ENCODE data around the gene LEFTY2. TPM values are rescaled to one million over a fixed set of nuclear protein-coding genes. Genes with fewer than 3 reads are reported as not detected.
"Not testable (repeated sequence)": the region's sequence is repeated elsewhere in the genome, so short reads cannot be mapped to it uniquely, and the experiment has no call there.

Gene LEFTY2
- total and polyA plus RNA-seq, 2 donors (not counting 1 experiment from before 2014, with no cell fraction given) = 0.21 TPM; not detected in 1

GRCh38 chr1:225940385-225941151 is 452 bp downstream of the LEFTY2 start:
- no peak for DNase-seq
- Mint-ChIP-seq H3K4me1 (peaks cover 11% of the 10 kb centered on the region), H3K4me3 (no peak overlapping the region), H3K9me3 (ENCODE audit: insufficient read depth) (no peaks in the 10 kb centered on the region), H3K27ac (no peak overlapping the region), H3K27me3 (peaks cover 9% of the 10 kb centered on the region)
- no peaks in the 10 kb centered on the region for H3K9me3 ChIP-seq (ENCODE audit: control extremely low read depth in 1 of 3, control insufficient read depth in 2 of 3, insufficient read depth in 1 of 3, low read length in 2 of 3)
- H3K79me2 ChIP-seq (ENCODE audit: control insufficient read depth, insufficient read depth, low read length) = no peaks in the 10 kb centered on the region
- no peak overlapping the region for H3K4me2 ChIP-seq (replicated peaks; ENCODE audit: low read depth, low read length, poor library complexity, severe bottlenecking)
- no peaks in the 10 kb centered on the region for H3K36me3 ChIP-seq (replicated peaks in 1 of 2; ENCODE audit: control extremely low read depth in 1 of 2, control insufficient read depth in 1 of 2, extremely low read depth in 1 of 2, insufficient read depth in 2 of 2, low read length in 1 of 2)
- no peak overlapping the region for H3K4me3 ChIP-seq (ENCODE audit: control extremely low read depth in 1 of 5, extremely low read depth in 1 of 5, insufficient read depth in 1 of 5, low read depth in 2 of 5, low read length in 4 of 5)
- intact Hi-C loops (cut with micrococcal nuclease) = no loop called here
- 98% methylated on average over 24 of the region's 25 CpGs for WGBS (ENCODE audit: insufficient coverage)
- POLR2A ChIA-PET = interaction anchor here (0.6 kb wide), 1 partner anchor 107 kb away, joined by 6 read pairs; no protein-coding TSS in a partner anchor
- no peak for TF ChIP-seq EZH2 (IDR thresholded peaks at IDR 0.05; ENCODE audit: borderline replicate concordance, insufficient read depth, low read depth, low read length, poor library complexity, severe bottlenecking)
- TF ChIP-seq, protein P1, sequence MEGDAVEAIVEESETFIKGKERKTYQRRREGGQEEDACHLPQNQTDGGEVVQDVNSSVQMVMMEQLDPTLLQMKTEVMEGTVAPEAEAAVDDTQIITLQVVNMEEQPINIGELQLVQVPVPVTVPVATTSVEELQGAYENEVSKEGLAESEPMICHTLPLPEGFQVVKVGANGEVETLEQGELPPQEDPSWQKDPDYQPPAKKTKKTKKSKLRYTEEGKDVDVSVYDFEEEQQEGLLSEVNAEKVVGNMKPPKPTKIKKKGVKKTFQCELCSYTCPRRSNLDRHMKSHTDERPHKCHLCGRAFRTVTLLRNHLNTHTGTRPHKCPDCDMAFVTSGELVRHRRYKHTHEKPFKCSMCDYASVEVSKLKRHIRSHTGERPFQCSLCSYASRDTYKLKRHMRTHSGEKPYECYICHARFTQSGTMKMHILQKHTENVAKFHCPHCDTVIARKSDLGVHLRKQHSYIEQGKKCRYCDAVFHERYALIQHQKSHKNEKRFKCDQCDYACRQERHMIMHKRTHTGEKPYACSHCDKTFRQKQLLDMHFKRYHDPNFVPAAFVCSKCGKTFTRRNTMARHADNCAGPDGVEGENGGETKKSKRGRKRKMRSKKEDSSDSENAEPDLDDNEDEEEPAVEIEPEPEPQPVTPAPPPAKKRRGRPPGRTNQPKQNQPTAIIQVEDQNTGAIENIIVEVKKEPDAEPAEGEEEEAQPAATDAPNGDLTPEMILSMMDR (IDR thresholded peaks at IDR 0.05) = no peak
- CTCF ChIA-PET = no interaction called here
- no peaks in the 10 kb centered on the region for H4K20me1 ChIP-seq (ENCODE audit: control insufficient read depth, insufficient read depth, low read length, poor library complexity, severe bottlenecking)
- H3K9ac ChIP-seq (ENCODE audit: low read length) = no peak overlapping the region
- peaks cover 0 to 5% (median 0%) of the 10 kb centered on the region in 4 experiments for H3K27me3 ChIP-seq (replicated peaks in 1 of 4; ENCODE audit: control extremely low read depth in 1 of 4, control insufficient read depth in 3 of 4, insufficient read depth in 4 of 4, low read length in 3 of 4)
- no peak overlapping the region for H3K27ac ChIP-seq (ENCODE audit: low read length in 2 of 2)
- no peak for ATAC-seq (ENCODE audit: low read depth)
- H3K4me1 ChIP-seq (ENCODE audit: control insufficient read depth in 2 of 2, insufficient read depth in 2 of 2, low read length in 2 of 2) = peaks cover 8 to 11% of the 10 kb centered on the region in 2 donors
- H2AFZ ChIP-seq (ENCODE audit: insufficient read depth, low read depth, low read length, poor library complexity, severe bottlenecking) = no peak overlapping the region

DNA sequence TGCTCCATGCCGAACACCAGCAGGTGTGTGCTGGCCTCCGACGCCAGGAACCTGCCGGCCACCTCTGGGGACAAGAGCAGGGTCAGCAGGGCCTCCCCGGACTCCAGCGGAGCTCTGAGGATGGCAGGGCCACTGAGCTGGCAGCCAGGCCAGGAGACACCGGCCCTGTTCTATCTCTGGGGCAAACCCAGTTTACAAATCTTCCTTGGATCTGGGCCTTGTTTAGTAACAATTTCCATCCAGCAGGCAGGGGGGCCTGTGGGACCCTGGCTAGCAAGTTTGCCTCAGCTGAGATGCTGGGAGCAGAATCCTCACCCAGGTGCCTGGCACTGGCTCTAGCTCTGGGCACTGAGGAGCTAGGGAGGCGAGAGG is 1.1 kb downstream of the LEFTY2 start:
- intact Hi-C loops (cut with micrococcal nuclease); H3K4me1 ChIP-seq (ENCODE audit: control insufficient read depth in 2 of 2, insufficient read depth in 2 of 2, low read length in 2 of 2); H3K4me1 Mint-ChIP-seq; H3K27ac ChIP-seq (ENCODE audit: low read length in 2 of 2); H3K9me3 ChIP-seq (ENCODE audit: control extremely low read depth in 1 of 3, control insufficient read depth in 2 of 3, insufficient read depth in 1 of 3, low read length in 2 of 3); H4K20me1 ChIP-seq (ENCODE audit: control insufficient read depth, insufficient read depth, low read length, poor library complexity, severe bottlenecking); H2AFZ ChIP-seq (ENCODE audit: insufficient read depth, low read depth, low read length, poor library complexity, severe bottlenecking); H3K4me3 Mint-ChIP-seq; DNase-seq; H3K4me3 ChIP-seq (ENCODE audit: control extremely low read depth in 1 of 5, extremely low read depth in 1 of 5, insufficient read depth in 1 of 5, low read depth in 2 of 5, low read length in 4 of 5); CTCF ChIA-PET; H3K4me2 ChIP-seq (replicated peaks; ENCODE audit: low read depth, low read length, poor library complexity, severe bottlenecking); H3K79me2 ChIP-seq (ENCODE audit: control insufficient read depth, insufficient read depth, low read length); ATAC-seq (ENCODE audit: low read depth); H3K9me3 Mint-ChIP-seq (ENCODE audit: insufficient read depth); POLR2A ChIA-PET; H3K36me3 ChIP-seq (replicated peaks in 1 of 2; ENCODE audit: control extremely low read depth in 1 of 2, control insufficient read depth in 1 of 2, extremely low read depth in 1 of 2, insufficient read depth in 2 of 2, low read length in 1 of 2); H3K9ac ChIP-seq (ENCODE audit: low read length); H3K27ac Mint-ChIP-seq; H3K27me3 ChIP-seq (replicated peaks in 1 of 4; ENCODE audit: control extremely low read depth in 1 of 4, control insufficient read depth in 3 of 4, insufficient read depth in 4 of 4, low read length in 3 of 4); H3K27me3 Mint-ChIP-seq: not testable (repeated sequence)
- 99% methylated on average over 7 of the region's 8 CpGs for whole genome bisulfite sequencing (ENCODE audit: insufficient coverage)

DNA sequence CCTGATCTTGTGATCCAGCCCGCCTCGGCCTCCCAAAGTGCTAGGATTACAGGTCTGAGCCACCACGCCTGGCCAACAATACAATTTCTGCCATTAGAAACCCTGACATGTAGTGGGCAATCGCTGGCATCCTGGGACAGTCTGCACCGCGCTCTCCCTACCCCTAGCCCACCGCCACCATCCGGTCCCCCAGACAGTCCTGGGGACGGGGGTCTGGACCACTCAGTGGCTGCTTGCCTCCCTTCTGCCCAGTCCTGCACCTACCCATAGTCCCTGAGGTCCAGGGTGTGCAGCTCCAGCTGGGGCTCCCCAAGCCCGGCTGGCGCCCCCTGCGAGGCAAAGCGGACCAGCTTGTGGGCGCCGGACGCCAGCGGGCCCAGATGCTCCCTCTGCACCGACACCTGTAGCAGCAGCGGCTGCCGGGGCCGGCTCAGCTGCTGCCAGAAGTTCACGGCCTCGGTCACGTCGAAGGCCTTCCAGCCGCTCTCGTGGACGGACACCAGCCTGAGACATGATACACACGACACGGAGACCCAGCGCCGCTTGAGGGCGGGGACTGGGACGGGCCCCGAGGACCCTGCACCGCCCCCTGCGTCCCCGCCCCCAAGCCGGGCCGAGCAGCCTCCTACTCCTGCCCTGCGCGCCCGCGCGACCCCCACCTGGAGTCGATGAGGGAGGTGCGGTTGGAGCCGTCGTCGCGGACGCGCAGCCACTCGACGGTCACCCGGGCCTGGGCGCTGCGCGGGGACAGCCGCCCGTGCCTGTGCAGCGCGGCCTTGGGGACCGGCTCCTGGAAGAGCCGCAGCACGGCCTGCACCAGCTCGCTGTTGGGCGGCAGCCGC is 1.7 kb downstream of the LEFTY2 start:
- H3K27ac ChIP-seq (ENCODE audit: low read length in 2 of 2); H3K4me3 Mint-ChIP-seq; H3K4me3 ChIP-seq (ENCODE audit: control extremely low read depth in 1 of 5, extremely low read depth in 1 of 5, insufficient read depth in 1 of 5, low read depth in 2 of 5, low read length in 4 of 5); H3K4me1 Mint-ChIP-seq; H3K27me3 ChIP-seq (replicated peaks in 1 of 4; ENCODE audit: control extremely low read depth in 1 of 4, control insufficient read depth in 3 of 4, insufficient read depth in 4 of 4, low read length in 3 of 4); H3K4me2 ChIP-seq (replicated peaks; ENCODE audit: low read depth, low read length, poor library complexity, severe bottlenecking); H3K27me3 Mint-ChIP-seq; H3K4me1 ChIP-seq (ENCODE audit: control insufficient read depth in 2 of 2, insufficient read depth in 2 of 2, low read length in 2 of 2); H3K9me3 Mint-ChIP-seq (ENCODE audit: insufficient read depth); DNase-seq; H4K20me1 ChIP-seq (ENCODE audit: control insufficient read depth, insufficient read depth, low read length, poor library complexity, severe bottlenecking); intact Hi-C loops (cut with micrococcal nuclease); H3K79me2 ChIP-seq (ENCODE audit: control insufficient read depth, insufficient read depth, low read length); ATAC-seq (ENCODE audit: low read depth); H3K27ac Mint-ChIP-seq; H3K36me3 ChIP-seq (replicated peaks in 1 of 2; ENCODE audit: control extremely low read depth in 1 of 2, control insufficient read depth in 1 of 2, extremely low read depth in 1 of 2, insufficient read depth in 2 of 2, low read length in 1 of 2); H2AFZ ChIP-seq (ENCODE audit: insufficient read depth, low read depth, low read length, poor library complexity, severe bottlenecking); H3K9me3 ChIP-seq (ENCODE audit: control extremely low read depth in 1 of 3, control insufficient read depth in 2 of 3, insufficient read depth in 1 of 3, low read length in 2 of 3); POLR2A ChIA-PET; H3K9ac ChIP-seq (ENCODE audit: low read length): not testable (repeated sequence)
- CTCF ChIA-PET = interaction anchor here (1.4 kb wide), 1 partner anchor 36 kb away, joined by 5 read pairs; no protein-coding TSS in a partner anchor
- WGBS (ENCODE audit: insufficient coverage) = 68% methylated on average over 27 of the region's 69 CpGs
